ENCODE data around the gene DNAJC15.

GRCh38 chr13:43077046-43077445, 53.7 kb downstream of the DNAJC15 start:
- TF ChIP-seq, protein P1, sequence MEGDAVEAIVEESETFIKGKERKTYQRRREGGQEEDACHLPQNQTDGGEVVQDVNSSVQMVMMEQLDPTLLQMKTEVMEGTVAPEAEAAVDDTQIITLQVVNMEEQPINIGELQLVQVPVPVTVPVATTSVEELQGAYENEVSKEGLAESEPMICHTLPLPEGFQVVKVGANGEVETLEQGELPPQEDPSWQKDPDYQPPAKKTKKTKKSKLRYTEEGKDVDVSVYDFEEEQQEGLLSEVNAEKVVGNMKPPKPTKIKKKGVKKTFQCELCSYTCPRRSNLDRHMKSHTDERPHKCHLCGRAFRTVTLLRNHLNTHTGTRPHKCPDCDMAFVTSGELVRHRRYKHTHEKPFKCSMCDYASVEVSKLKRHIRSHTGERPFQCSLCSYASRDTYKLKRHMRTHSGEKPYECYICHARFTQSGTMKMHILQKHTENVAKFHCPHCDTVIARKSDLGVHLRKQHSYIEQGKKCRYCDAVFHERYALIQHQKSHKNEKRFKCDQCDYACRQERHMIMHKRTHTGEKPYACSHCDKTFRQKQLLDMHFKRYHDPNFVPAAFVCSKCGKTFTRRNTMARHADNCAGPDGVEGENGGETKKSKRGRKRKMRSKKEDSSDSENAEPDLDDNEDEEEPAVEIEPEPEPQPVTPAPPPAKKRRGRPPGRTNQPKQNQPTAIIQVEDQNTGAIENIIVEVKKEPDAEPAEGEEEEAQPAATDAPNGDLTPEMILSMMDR (IDR thresholded peaks at IDR 0.05) = no peak
- no peak for TF ChIP-seq POLR2A (IDR thresholded peaks at IDR 0.05)

Measured in lower leg skin (tissue), 3 donors.